HTERT RPE-1 (cell line): ENCODE data around the gene GGTLC3.
"Not testable (repeated sequence)": the region's sequence is repeated elsewhere in the genome, so short reads cannot be mapped to it uniquely, and the experiment has no call there.

Source experiments
- in situ Hi-C: fragments of 300-500 bp; cut with MboI; formaldehyde crosslinking; loops from 4 replicates; pipeline ENCODE4 v1.14.3; 2020; ENCODE audit warnings: low sequenced_read_pairs

GGTLC3 gene

GRCh38 chr22:18513454-18513853 lies 4.5 kb downstream of the GGTLC3 start:
- in situ Hi-C loops, result not testable (repeated sequence)

GRCh38 chr22:18512378-18512777 lies 5.6 kb downstream of the GGTLC3 start:
- in situ Hi-C loops, result not testable (repeated sequence)

- in situ Hi-C loops, result not testable (repeated sequence)
Observed at GRCh38 chr22:18511327-18511726, 6.6 kb downstream of the GGTLC3 start.

GRCh38 chr22:18496227-18496626 lies 21.7 kb downstream of the GGTLC3 start:
- in situ Hi-C loops, result not testable (repeated sequence)
